ENCODE results near the gene KCMF1.

The KCMF1 gene

GRCh38 chr2:84986018-84986417 is 15.1 kb downstream of the KCMF1 start:
- no peak for FAIRE-seq

- FAIRE-seq, result no peak
Measured at GRCh38 chr2:84989422-84989821, 18.5 kb downstream of the KCMF1 start.

GRCh38 chr2:84989927-84990326 is 19.0 kb downstream of the KCMF1 start:
- FAIRE-seq, result no peak

GRCh38 chr2:84991404-84992160 is 20.6 kb downstream of the KCMF1 start:
- no peak for FAIRE-seq

GRCh38 chr2:84995826-84996225 is 24.9 kb downstream of the KCMF1 start:
- FAIRE-seq, result no peak

- FAIRE-seq, result no peak
Measured at GRCh38 chr2:84996909-84997308, 25.9 kb downstream of the KCMF1 start.

GRCh38 chr2:84999553-84999955 is 28.6 kb downstream of the KCMF1 start:
- no peak for FAIRE-seq

- FAIRE-seq, result no peak
Measured at GRCh38 chr2:85001595-85001994, 30.6 kb downstream of the KCMF1 start.

GRCh38 chr2:85002534-85002933 is 31.6 kb downstream of the KCMF1 start:
- FAIRE-seq, result no peak

- peak; percentile 70 for FAIRE-seq
Measured at GRCh38 chr2:85008252-85008651, 37.3 kb downstream of the KCMF1 start.

GRCh38 chr2:85009019-85009618 is 38.2 kb downstream of the KCMF1 start:
- FAIRE-seq, result no peak

GRCh38 chr2:85010404-85010803 is 39.4 kb downstream of the KCMF1 start:
- FAIRE-seq, result no peak

- no peak for FAIRE-seq
Measured at GRCh38 chr2:85011098-85011497, 40.1 kb downstream of the KCMF1 start.

GRCh38 chr2:85011747-85012146 is 40.8 kb downstream of the KCMF1 start:
- no peak for FAIRE-seq

- no peak for FAIRE-seq
Measured at GRCh38 chr2:85012431-85012830, 41.5 kb downstream of the KCMF1 start.

GRCh38 chr2:85012855-85013254 is 41.9 kb downstream of the KCMF1 start:
- no peak for FAIRE-seq

GRCh38 chr2:85015653-85016360 is 44.8 kb downstream of the KCMF1 start:
- no peak for FAIRE-seq

- FAIRE-seq, result no peak
Measured at GRCh38 chr2:85016446-85016845, 45.5 kb downstream of the KCMF1 start.

- FAIRE-seq, result peak; percentile 83
Measured at GRCh38 chr2:85017411-85018048, 46.6 kb downstream of the KCMF1 start.

- FAIRE-seq, result no peak
Measured at GRCh38 chr2:85018049-85018447, 47.1 kb downstream of the KCMF1 start.

- FAIRE-seq, result peak; percentile 5
Measured at GRCh38 chr2:85019121-85019520, 48.2 kb downstream of the KCMF1 start.

GRCh38 chr2:85022232-85022631 is 51.3 kb downstream of the KCMF1 start:
- no peak for FAIRE-seq

- FAIRE-seq, result no peak
Measured at GRCh38 chr2:85024372-85025047, 53.5 kb downstream of the KCMF1 start.
